B cell (primary cell): Measurements from ENCODE around the gene GUCA1A. TPM values are rescaled to one million over a fixed set of nuclear protein-coding genes. Genes with fewer than 3 reads are reported as not detected.

Source experiments
- ATAC-seq: fragments of 200-7000 bp; cut with Tn5 transposase; one replicate; pipeline ENCODE4 v1.10.0; 2021; ENCODE audit warnings: low read depth, mild to moderate bottlenecking, moderate number of reproducible peaks, moderate library complexity
- CTCF ChIA-PET: fragments of 350-600 bp; sonication (Branson Sonifier 250); formaldehyde crosslinking; loops from one replicate; lab custom pipeline; 2021; ENCODE audit warnings: antibody characterized with exemption, inconsistent platforms; lab: Charles Lee
- POLR2A ChIA-PET: fragments of 350-600 bp; sonication (Branson Sonifier 250); formaldehyde crosslinking; loops from one replicate; lab custom pipeline; 2021; ENCODE audit warnings: antibody characterized with exemption; lab: Charles Lee
- DNase-seq: peaks from one replicate; pipeline ENCODE4 v3.0.0; 2013
- H2AFZ ChIP-seq: 2 replicates; pipeline ENCODE4 v1.6.1; 2012; ENCODE audit warnings: mild to moderate bottlenecking, low read depth, low read length; ENCODE audit not compliant: insufficient read depth, poor library complexity, severe bottlenecking
- H3K27ac ChIP-seq, 2 donors: 1 replicate in 1 of 2; 2 replicates in 1 of 2; pipeline ENCODE4 v1.5.1; 2012 to 2013; ENCODE audit warnings: low read length in 2 of 2, mild to moderate bottlenecking in 2 of 2, moderate library complexity in 1 of 2
- H3K27me3 ChIP-seq, 4 experiments: fragments of 200-600 bp in 1 of 4; sonication (generic) in 1 of 4; replicated peaks in 1 of 4; 1 replicate in 2 of 4; 2 replicates in 2 of 4; pipeline versions ENCODE4 v1.6.1 to v1.7.0; 2013 to 2016; ENCODE audit warnings: low read length in 3 of 4, mild to moderate bottlenecking in 2 of 4, mixed read lengths in 1 of 4, moderate library complexity in 1 of 4; ENCODE audit not compliant: insufficient read depth in 4 of 4, control insufficient read depth in 3 of 4; ENCODE audit errors: control extremely low read depth in 1 of 4
- H3K36me3 ChIP-seq, 2 experiments: replicated peaks in 1 of 2; 1 replicate in 1 of 2; 2 replicates in 1 of 2; pipeline versions ENCODE4 v1.6.1 to v1.7.1; 2013; ENCODE audit warnings: low read length in 1 of 2; ENCODE audit not compliant: insufficient read depth in 2 of 2, control insufficient read depth in 1 of 2; ENCODE audit errors: control extremely low read depth in 1 of 2, extremely low read depth in 1 of 2
- H3K4me1 ChIP-seq, 2 donors: fragments of 200-600 bp in 1 of 2; sonication (generic) in 1 of 2; 1 replicate in 1 of 2; 2 replicates in 1 of 2; pipeline versions ENCODE4 v1.5.1 to v1.6.1; 2013 to 2017; ENCODE audit warnings: low read length in 2 of 2; ENCODE audit not compliant: control insufficient read depth in 2 of 2, insufficient read depth in 2 of 2
- H3K4me2 ChIP-seq: replicated peaks from 2 replicates; pipeline ENCODE3; 2012; ENCODE audit warnings: mild to moderate bottlenecking, low read depth, low read length; ENCODE audit not compliant: poor library complexity, severe bottlenecking
- H3K4me3 ChIP-seq, 5 experiments: fragments of 200-600 bp in 1 of 5; sonication (generic) in 1 of 5; 1 replicate in 3 of 5; 2 replicates in 2 of 5; pipeline versions ENCODE4 v1.5.1 to v1.7.0; 2011 to 2016; ENCODE audit warnings: low read length in 4 of 5, mild to moderate bottlenecking in 4 of 5, low read depth in 2 of 5, control low read depth in 1 of 5, moderate library complexity in 1 of 5; ENCODE audit not compliant: insufficient read depth in 1 of 5; ENCODE audit errors: control extremely low read depth in 1 of 5, extremely low read depth in 1 of 5
- H3K79me2 ChIP-seq: fragments of 200-600 bp; sonication (generic); one replicate; pipeline ENCODE4 v1.6.0; 2016; ENCODE audit warnings: low read length; ENCODE audit not compliant: control insufficient read depth, insufficient read depth
- H3K9ac ChIP-seq: fragments of 200-600 bp; sonication (generic); 2 replicates; pipeline ENCODE4 v1.6.1; 2017; ENCODE audit warnings: mild to moderate bottlenecking, low read length, moderate library complexity
- H3K9me3 ChIP-seq, 3 donors: one replicate each; pipeline versions ENCODE4 v1.6.1 to v1.7.1; 2013; ENCODE audit warnings: low read length in 2 of 3; ENCODE audit not compliant: control insufficient read depth in 2 of 3, insufficient read depth in 1 of 3; ENCODE audit errors: control extremely low read depth in 1 of 3
- H4K20me1 ChIP-seq: 2 replicates; pipeline ENCODE4 v1.6.0; 2012; ENCODE audit warnings: mild to moderate bottlenecking, low read length; ENCODE audit not compliant: insufficient read depth, control insufficient read depth, poor library complexity, severe bottlenecking
- H3K27ac Mint-ChIP-seq: one replicate; pipeline ENCODE4 v1.8.0; 2021; ENCODE audit warnings: mixed read lengths
- H3K27me3 Mint-ChIP-seq: one replicate; pipeline ENCODE4 v1.8.0; 2021; ENCODE audit warnings: mixed read lengths
- H3K4me1 Mint-ChIP-seq: one replicate; pipeline ENCODE4 v1.8.0; 2021; ENCODE audit warnings: mixed read lengths
- H3K4me3 Mint-ChIP-seq: one replicate; pipeline ENCODE4 v1.8.0; 2021; ENCODE audit warnings: mixed read lengths
- H3K9me3 Mint-ChIP-seq: one replicate; pipeline ENCODE4 v1.8.0; 2022; ENCODE audit warnings: mixed read lengths; ENCODE audit not compliant: insufficient read depth
- CTCF ChIP-seq: fragments of 200-600 bp; IDR thresholded peaks from one replicate; pipeline ENCODE4 v1.8.0; 2022; ENCODE audit warnings: antibody characterized with exemption, mild to moderate bottlenecking
- EZH2 ChIP-seq: IDR thresholded peaks from 2 replicates; pipeline ENCODE4 v1.6.1; 2012; ENCODE audit warnings: borderline replicate concordance, low read depth, mild to moderate bottlenecking, moderate library complexity, low read length; ENCODE audit not compliant: insufficient read depth, poor library complexity, severe bottlenecking
- WGBS: methylation state at CpG from one replicate; pipeline ENCODE4 v1.1.5; 2013; ENCODE audit warnings: missing lambda C conversion rate; ENCODE audit not compliant: insufficient coverage; 5-methylcytosine and 5-hydroxymethylcytosine counted together
- intact Hi-C: fragments of 100-400 bp; cut with micrococcal nuclease; formaldehyde crosslinking; loops from one replicate; pipeline ENCODE4 v1.10.0; 2022
- polyA plus RNA-seq: library from polyadenylated mRNA; depleted of rRNA; stranded (reverse); fragments of >200 nt; gene quantifications from 2 replicates; pipeline ENCODE4 v1.2.3, GENCODE V29; 2012
- total RNA-seq, 2 donors: library from RNA; stranded (reverse); fragments of 120-200 nt in 1 of 2; gene quantifications; 1 replicate in 1 of 2; 2 replicates in 1 of 2; pipeline versions ENCODE4 v1.2.3 to v1.2.4, GENCODE V29; 2013 to 2022

Gene GUCA1A
- total and polyA plus RNA-seq, 2 donors (not counting 1 experiment from before 2014, with no cell fraction given) = not detected

- H3K27ac Mint-ChIP-seq = no peak overlapping the region
- Histone ChIP-seq H3K4me1 (no peaks in the 10 kb centered on the region), H3K4me3 (no peak overlapping the region), H3K9me3 (no peaks in the 10 kb centered on the region), H4K20me1 (no peaks in the 10 kb centered on the region), H3K9ac (no peak overlapping the region), H3K36me3 (no peaks in the 10 kb centered on the region), H2AFZ (no peak overlapping the region), H3K4me2 (no peak overlapping the region), H3K79me2 (no peaks in the 10 kb centered on the region), H3K27ac (no peak overlapping the region), H3K27me3 (no peaks in the 10 kb centered on the region)
- H3K4me3 Mint-ChIP-seq = no peak overlapping the region
- H3K9me3 Mint-ChIP-seq = no peaks in the 10 kb centered on the region
- H3K4me1 Mint-ChIP-seq = no peaks in the 10 kb centered on the region
- H3K27me3 Mint-ChIP-seq = no peaks in the 10 kb centered on the region
- intact Hi-C loops = no loop called here
- CTCF ChIA-PET = no interaction called here
- POLR2A ChIA-PET = no interaction called here
- DNase-seq (no peak), ATAC-seq (no peak)
- WGBS = 84% methylated on average over 6 of the region's 9 CpGs
- TF ChIP-seq EZH2 (no peak), CTCF (no peak)
Observed at GRCh38 chr6:42124223-42124836, 48.8 kb upstream of the GUCA1A start.

GRCh38 chr6:42125231-42125630 lies 47.9 kb upstream of the GUCA1A start:
- Mint-ChIP-seq H3K4me1 (no peaks in the 10 kb centered on the region), H3K27me3 (peaks cover 3% of the 10 kb centered on the region), H3K4me3 (no peak overlapping the region), H3K27ac (no peak overlapping the region), H3K9me3 (no peaks in the 10 kb centered on the region)
- no peak for TF ChIP-seq EZH2
- TF ChIP-seq CTCF = no peak
- ATAC-seq (no peak), DNase-seq (no peak)
- Histone ChIP-seq H3K9ac (no peak overlapping the region), H2AFZ (no peak overlapping the region), H4K20me1 (no peaks in the 10 kb centered on the region), H3K36me3 (no peaks in the 10 kb centered on the region), H3K4me1 (no peaks in the 10 kb centered on the region), H3K27me3 (peaks cover 0 to 4% (median 0%) of the 10 kb centered on the region in 4 experiments), H3K79me2 (no peaks in the 10 kb centered on the region), H3K27ac (no peak overlapping the region), H3K4me2 (no peak overlapping the region), H3K9me3 (no peaks in the 10 kb centered on the region), H3K4me3 (no peak overlapping the region)
- intact Hi-C loops = no loop called here
- ChIA-PET POLR2A (no interaction called here), CTCF (no interaction called here)
- 79% methylated on average over 12 of the region's 14 CpGs for WGBS
